HCT116 (cell line): ENCODE measurements around the gene PPTC7. TPM values are rescaled to one million over a fixed set of nuclear protein-coding genes. Genes with fewer than 3 reads are reported as not detected.
"Not testable (repeated sequence)": the region's sequence is repeated elsewhere in the genome, so short reads cannot be mapped to it uniquely, and the experiment has no call there.

Source experiments
- ATAC-seq: fragments of 200-7000 bp; cut with Tn5 transposase; 2 replicates; pipeline ENCODE4 v1.9.1; 2020; ENCODE audit warnings: mild to moderate bottlenecking, moderate library complexity
- BruUV-seq: library from RNA; stranded (reverse); fragments of 400-500 nt; replicated peaks from 2 replicates; lab custom pipeline; 2021; lab: Mats Ljungman, UMichigan
- CTCF ChIA-PET: fragments of 300-600 bp; sonication (Branson Sonifier 250); formaldehyde crosslinking; loops from one replicate; lab custom pipeline; 2021; ENCODE audit warnings: antibody characterized with exemption; lab: Charles Lee
- POLR2A ChIA-PET: fragments of 300-600, 350-600 bp; sonication (Branson Sonifier 250); formaldehyde crosslinking; loops from one replicate; lab custom pipeline; 2021; ENCODE audit warnings: antibody characterized with exemption; lab: Charles Lee
- RAD21 ChIA-PET, 2 experiments: fragments of 300-600 bp; sonication (Branson Sonifier 250); formaldehyde crosslinking; loops; one replicate each; lab custom pipeline; 2023; ENCODE audit warnings: low total read pairs in 2 of 2; ENCODE audit not compliant: uncharacterized antibody in 2 of 2, unreplicated experiment in 2 of 2, low non-redundant PET in 1 of 2; lab: Charles Lee
- DNase-seq: peaks from one replicate; pipeline ENCODE4 v3.0.0-alpha.2; 2010; ENCODE audit warnings: low read depth, low spot score
- H2AFZ ChIP-seq: fragments of 200-600 bp; shearing (Covaris generic), sonication (generic); 2 replicates; pipeline ENCODE4 v1.6.1; 2017; ENCODE audit warnings: low read depth, mixed run types, mixed read lengths, antibody characterized with exemption, low read length; ENCODE audit not compliant: poor library complexity, severe bottlenecking
- H3K27ac ChIP-seq: 2 replicates; pipeline ENCODE4 v1.5.1; 2012; ENCODE audit warnings: low read depth, low read length
- H3K27me3 ChIP-seq: fragments of 200-600 bp; sonication (generic); 2 replicates; pipeline ENCODE4 v1.6.1; 2016; ENCODE audit warnings: mixed run types, low read length, mixed read lengths; ENCODE audit not compliant: insufficient read depth
- H3K36me3 ChIP-seq, 2 experiments: fragments of 200-500 bp in 1 of 2; fragments of 200-600 bp in 1 of 2; sonication (Bioruptor generic) in 1 of 2; sonication (generic) in 1 of 2; 2 replicates each; pipeline versions ENCODE4 v1.5.1 to v1.6.1; 2014 to 2016; ENCODE audit warnings: low read length in 2 of 2, inconsistent platforms in 1 of 2, mixed read lengths in 1 of 2, mixed run types in 1 of 2; ENCODE audit not compliant: insufficient read depth in 2 of 2, control insufficient read depth in 1 of 2
- H3K4me1 ChIP-seq, 2 experiments: fragments of 200-600 bp in 1 of 2; sonication (generic) in 1 of 2; 2 replicates each; pipeline versions ENCODE4 v1.5.1 to v1.6.1; 2012 to 2017; ENCODE audit warnings: low read length in 2 of 2, inconsistent platforms in 1 of 2, mild to moderate bottlenecking in 1 of 2, mixed read lengths in 1 of 2, mixed run types in 1 of 2, moderate library complexity in 1 of 2; ENCODE audit not compliant: insufficient read depth in 2 of 2, control insufficient read depth in 1 of 2
- H3K4me2 ChIP-seq: fragments of 200-600 bp; sonication (generic); 2 replicates; pipeline ENCODE4 v1.6.1; 2017; ENCODE audit warnings: mixed run types, low read length, mixed read lengths
- H3K4me3 ChIP-seq, 2 experiments: fragments of 200-600 bp in 1 of 2; sonication (generic) in 1 of 2; replicated peaks in 1 of 2; 2 replicates each; pipeline ENCODE4 v1.5.1; 2011 to 2016; ENCODE audit warnings: low read length in 2 of 2, control low read depth in 1 of 2, low read depth in 1 of 2, mild to moderate bottlenecking in 1 of 2, mixed read lengths in 1 of 2, mixed run types in 1 of 2
- H3K79me2 ChIP-seq: fragments of 200-600 bp; sonication (generic); 2 replicates; pipeline ENCODE4 v1.6.1; 2017; ENCODE audit warnings: mild to moderate bottlenecking, mixed run types, low read length, moderate library complexity, mixed read lengths; ENCODE audit not compliant: insufficient read depth
- H3K9ac ChIP-seq: fragments of 200-600 bp; sonication (generic); 2 replicates; pipeline ENCODE4 v1.6.1; 2016; ENCODE audit warnings: low read length, mixed read lengths
- H3K9me2 ChIP-seq: fragments of 200-600 bp; sonication (generic), shearing (Covaris generic); 2 replicates; pipeline ENCODE4 v1.6.1; 2017; ENCODE audit warnings: mixed run types, mild to moderate bottlenecking, moderate library complexity; ENCODE audit not compliant: insufficient read depth
- H3K9me3 ChIP-seq, 2 experiments: fragments of 200-500 bp in 1 of 2; fragments of 200-600 bp in 1 of 2; sonication (Bioruptor generic) in 1 of 2; sonication (generic) in 1 of 2; 2 replicates each; pipeline ENCODE4 v1.6.1; 2014 to 2017; ENCODE audit warnings: low read length in 2 of 2, mixed read lengths in 2 of 2, inconsistent platforms in 1 of 2, low read depth in 1 of 2, mild to moderate bottlenecking in 1 of 2, mixed run types in 1 of 2, moderate library complexity in 1 of 2; ENCODE audit not compliant: control insufficient read depth in 1 of 2, insufficient read depth in 1 of 2
- H4K20me1 ChIP-seq: fragments of 200-600 bp; sonication (generic), shearing (Covaris generic); 2 replicates; pipeline ENCODE4 v1.6.1; 2017; ENCODE audit warnings: mixed run types, mild to moderate bottlenecking, moderate library complexity; ENCODE audit not compliant: insufficient read depth
- FOSL1 ChIP-seq: IDR thresholded peaks from 2 replicates; pipeline ENCODE4 v1.6.1; 2012; ENCODE audit warnings: low read depth
- JUND ChIP-seq: IDR thresholded peaks from 2 replicates; pipeline ENCODE4 v1.6.1; 2012
- POLR2AphosphoS5 ChIP-seq: IDR thresholded peaks from 2 replicates; pipeline ENCODE4 v1.6.1; 2011; ENCODE audit warnings: mild to moderate bottlenecking, low read depth, low read length, moderate library complexity
- ZFX ChIP-seq: fragments of 450-650 bp; IDR thresholded peaks from 2 replicates; pipeline ENCODE4 v1.6.1; 2017
- intact Hi-C: fragments of 100-400 bp; cut with micrococcal nuclease; formaldehyde crosslinking; loops from 2 replicates; pipeline ENCODE4 v1.10.0; 2022
- total RNA-seq: library from RNA; stranded (reverse); gene quantifications from one replicate; pipeline ENCODE4 v1.2.1, GENCODE V29; 2021; ENCODE audit not compliant: unreplicated experiment

PPTC7 gene
- total RNA-seq, 1 experiment from 2014 or later = 25.2 TPM

DNA sequence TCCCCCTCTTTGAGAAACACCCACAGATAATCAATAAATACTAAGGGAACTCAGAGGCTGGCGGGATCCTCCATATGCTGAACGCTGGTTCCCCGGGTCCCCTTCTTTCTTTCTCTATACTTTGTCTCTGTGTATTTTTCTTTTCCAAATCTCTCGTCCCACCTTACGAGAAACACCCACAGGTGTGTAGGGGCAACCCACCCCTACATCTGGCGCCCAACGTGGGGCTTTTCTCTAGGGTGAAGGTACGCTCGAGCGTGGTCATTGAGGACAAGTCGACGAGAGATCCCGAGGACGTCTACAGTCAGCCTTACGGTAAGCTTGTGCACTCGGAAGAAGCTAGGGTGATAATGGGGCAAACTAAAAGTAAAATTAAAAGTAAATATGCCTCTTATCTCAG lies 12.3 kb downstream of the PPTC7 start:
- H3K4me2 ChIP-seq, H4K20me1 ChIP-seq, POLR2A ChIA-PET, H3K27ac ChIP-seq, RAD21 ChIA-PET, BruUV-seq, intact Hi-C loops, H2AFZ ChIP-seq, CTCF ChIA-PET, H3K9me2 ChIP-seq, DNase-seq, ATAC-seq, H3K36me3 ChIP-seq, H3K27me3 ChIP-seq, H3K4me3 ChIP-seq, H3K9ac ChIP-seq: not testable (repeated sequence)
- H3K9me3 ChIP-seq = peaks cover 9 to 12% of the 10 kb centered on the region in 2 experiments; a peak in 2 of 4 replicates
- H3K4me1 ChIP-seq = peaks cover 5 to 29% of the 10 kb centered on the region in 2 experiments
- H3K79me2 ChIP-seq = peaks cover 87% of the 10 kb centered on the region

DNA sequence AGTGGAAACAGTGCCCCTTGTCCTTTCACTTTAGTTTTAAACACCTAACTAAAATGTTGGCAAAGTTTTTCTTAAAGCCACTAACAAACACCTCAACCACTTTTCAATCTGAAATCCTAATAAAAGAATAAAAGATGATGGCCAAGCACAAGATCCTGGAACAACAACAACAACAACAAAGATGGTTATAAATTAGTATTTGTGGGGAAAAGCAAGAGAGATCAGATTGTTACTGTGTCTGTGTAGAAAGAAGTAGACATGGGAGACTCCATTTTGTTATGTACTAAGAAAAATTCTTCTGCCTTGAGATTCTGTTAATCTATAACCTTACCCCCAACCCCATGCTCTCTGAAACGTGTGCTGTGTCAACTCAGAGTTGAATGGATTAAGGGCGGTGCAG lies 13.3 kb downstream of the PPTC7 start:
- H3K4me2 ChIP-seq, H3K36me3 ChIP-seq, H3K9me2 ChIP-seq, CTCF ChIA-PET, ATAC-seq, H3K4me3 ChIP-seq, H4K20me1 ChIP-seq, H2AFZ ChIP-seq, RAD21 ChIA-PET, H3K9ac ChIP-seq, H3K27ac ChIP-seq, H3K27me3 ChIP-seq, intact Hi-C loops, POLR2A ChIA-PET, BruUV-seq, DNase-seq: not testable (repeated sequence)
- H3K79me2 ChIP-seq = peaks cover 87% of the 10 kb centered on the region
- H3K9me3 ChIP-seq = peaks cover 9 to 12% of the 10 kb centered on the region in 2 experiments; a peak in 2 of 4 replicates
- peaks cover 2 to 29% of the 10 kb centered on the region in 2 experiments; a peak in 2 of 4 replicates for H3K4me1 ChIP-seq

DNA sequence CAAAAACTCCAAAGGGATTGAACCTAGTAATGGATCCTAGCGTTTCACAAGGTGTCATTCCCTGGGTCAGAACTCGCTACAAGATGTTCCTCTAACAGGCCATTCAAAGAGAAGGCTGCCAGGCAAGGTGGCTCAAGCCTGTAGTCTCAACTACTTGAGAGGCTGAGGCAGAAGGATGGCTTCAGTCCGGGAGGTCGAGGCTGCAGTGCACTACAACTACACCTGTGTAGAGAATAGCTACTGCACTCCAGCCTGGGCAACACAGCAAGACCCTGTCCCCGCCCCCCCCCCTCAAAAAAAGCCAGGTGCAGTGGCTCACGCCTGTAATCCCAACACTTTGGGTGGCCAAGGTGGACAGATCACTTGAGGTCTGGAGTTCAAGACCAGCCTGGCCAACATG lies 14.4 kb downstream of the PPTC7 start:
- TF ChIP-seq ZFX (no peak), JUND (no peak), FOSL1 (no peak), POLR2AphosphoS5 (no peak)
- H3K9me2 ChIP-seq = no peaks in the 10 kb centered on the region
- no peak for DNase-seq
- H3K9me3 ChIP-seq = peaks cover 9 to 12% of the 10 kb centered on the region in 2 experiments; a peak in 2 of 4 replicates
- no peaks in the 10 kb centered on the region for H3K27me3 ChIP-seq
- H3K36me3 ChIP-seq = peaks cover 0 to 9% of the 10 kb centered on the region in 2 experiments; a peak in 2 of 4 replicates
- H3K4me1 ChIP-seq = peaks cover 2 to 36% of the 10 kb centered on the region in 2 experiments; a peak in 2 of 4 replicates
- H4K20me1 ChIP-seq = peaks cover 6% of the 10 kb centered on the region; the same call in 1 of the 2 replicates
- H3K9ac ChIP-seq = no peak overlapping the region
- ChIA-PET POLR2A (no interaction called here), RAD21 (no interaction called here), CTCF (no interaction called here)
- H3K79me2 ChIP-seq = peaks cover 86% of the 10 kb centered on the region
- H3K27ac ChIP-seq = no peak overlapping the region
- ATAC-seq = no peak
- no peak overlapping the region for H3K4me3 ChIP-seq
- H2AFZ ChIP-seq = no peak overlapping the region
- intact Hi-C loops = no loop called here
- no peak overlapping the region for H3K4me2 ChIP-seq
- no TSS peak for BruUV-seq
